T47D (cell line): ENCODE data around the gene C14orf39.
"Not testable (repeated sequence)": the region's sequence is repeated elsewhere in the genome, so short reads cannot be mapped to it uniquely, and the experiment has no call there.

Experiments used
- DNase-seq, 2 experiments: peaks; one replicate each; pipeline versions ENCODE4 v3.0.0 to v3.0.0-alpha.2; 2011 to 2012; ENCODE audit warnings: low read depth in 1 of 2, low spot score in 1 of 2
- JUND ChIP-seq: IDR thresholded peaks from 2 replicates; pipeline ENCODE4 v1.6.1; 2012; ENCODE audit warnings: low read depth
- in situ Hi-C: cut with HindIII; loops from 2 replicates; pipeline ENCODE4 v1.10.0; 2016; ENCODE audit warnings: low sequenced_read_pairs, low pct_unique_long_range_greater_than_20kb

The C14orf39 gene

GRCh38 chr14:60455875-60456274 is 30.0 kb downstream of the C14orf39 start:
- in situ Hi-C loops, result no loop called here
- no peak for TF ChIP-seq JUND
- DNase-seq, result no peak

- no peak for TF ChIP-seq JUND
- in situ Hi-C loops, result no loop called here
- no peak for DNase-seq
Observed at GRCh38 chr14:60430276-60430675, 55.6 kb downstream of the C14orf39 start.

DNA sequence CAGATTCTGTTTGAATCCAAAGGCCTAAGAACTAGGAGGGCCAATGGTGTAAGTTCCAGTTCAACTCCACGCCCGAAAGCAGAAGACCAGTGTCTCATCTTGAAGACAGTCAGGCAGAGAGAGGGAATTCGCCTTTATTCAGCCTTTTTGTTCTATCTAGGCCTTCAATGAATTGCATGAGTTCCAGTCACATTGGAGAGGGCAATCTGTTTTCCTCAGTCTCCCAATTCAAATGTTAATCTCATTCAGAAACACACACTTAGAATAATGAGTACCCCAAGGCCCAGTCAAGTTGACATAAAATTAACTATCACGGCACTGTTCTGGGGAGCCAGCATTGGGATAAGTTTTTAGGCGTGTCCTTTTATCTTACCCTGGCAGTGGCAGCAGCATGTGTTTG is 65.8 kb downstream of the C14orf39 start:
- no peak for DNase-seq
- no peak for TF ChIP-seq JUND
- in situ Hi-C loops, result no loop called here

DNA sequence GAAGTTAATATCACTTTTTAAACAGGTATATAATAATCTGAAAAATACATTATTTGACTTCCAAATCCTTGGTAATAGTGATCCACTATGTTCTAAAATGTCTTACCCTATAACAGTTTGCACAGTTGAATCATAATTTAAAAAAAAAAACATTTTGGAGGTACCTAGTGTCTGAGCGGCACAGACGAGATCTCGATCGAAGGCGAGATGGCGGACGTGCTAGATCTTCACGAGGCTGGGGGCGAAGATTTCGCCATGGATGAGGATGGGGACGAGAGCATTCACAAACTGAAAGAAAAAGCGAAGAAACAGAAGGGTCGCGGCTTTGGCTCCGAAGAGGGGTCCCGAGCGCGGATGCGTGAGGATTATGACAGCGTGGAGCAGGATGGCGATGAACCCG is 88.3 kb downstream of the C14orf39 start:
- DNase-seq, in situ Hi-C loops: not testable (repeated sequence)

GRCh38 chr14:60396718-60397343 is 89.0 kb downstream of the C14orf39 start:
- no peak for TF ChIP-seq JUND
- peak in 1 of 2 experiments; percentile 11 for DNase-seq
- in situ Hi-C loops, result no loop called here
